ENCODE results near the gene JADE3.

JADE3 gene

DNA sequence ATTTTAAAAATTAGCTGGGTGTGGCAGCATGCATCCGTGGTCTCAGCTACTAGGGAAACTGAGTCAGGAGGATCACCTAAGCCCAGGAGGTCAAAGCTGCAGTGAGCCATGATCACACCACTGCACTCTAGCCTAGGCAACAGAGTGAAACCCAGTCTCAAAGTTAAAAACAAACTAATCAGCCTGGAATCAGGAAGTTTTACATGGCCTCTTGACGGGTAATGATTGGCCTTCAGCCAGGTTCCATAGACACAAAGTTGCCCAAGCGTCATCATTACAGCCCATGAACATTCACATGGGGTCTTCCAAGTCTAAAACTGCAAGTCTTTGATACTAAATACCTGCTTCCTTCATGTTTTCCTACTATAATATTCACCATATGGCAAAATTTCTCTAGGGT, 156.0 kb downstream of the JADE3 start:
- H3K27ac ChIP-seq: no peak overlapping the region
- TF ChIP-seq, protein P1, sequence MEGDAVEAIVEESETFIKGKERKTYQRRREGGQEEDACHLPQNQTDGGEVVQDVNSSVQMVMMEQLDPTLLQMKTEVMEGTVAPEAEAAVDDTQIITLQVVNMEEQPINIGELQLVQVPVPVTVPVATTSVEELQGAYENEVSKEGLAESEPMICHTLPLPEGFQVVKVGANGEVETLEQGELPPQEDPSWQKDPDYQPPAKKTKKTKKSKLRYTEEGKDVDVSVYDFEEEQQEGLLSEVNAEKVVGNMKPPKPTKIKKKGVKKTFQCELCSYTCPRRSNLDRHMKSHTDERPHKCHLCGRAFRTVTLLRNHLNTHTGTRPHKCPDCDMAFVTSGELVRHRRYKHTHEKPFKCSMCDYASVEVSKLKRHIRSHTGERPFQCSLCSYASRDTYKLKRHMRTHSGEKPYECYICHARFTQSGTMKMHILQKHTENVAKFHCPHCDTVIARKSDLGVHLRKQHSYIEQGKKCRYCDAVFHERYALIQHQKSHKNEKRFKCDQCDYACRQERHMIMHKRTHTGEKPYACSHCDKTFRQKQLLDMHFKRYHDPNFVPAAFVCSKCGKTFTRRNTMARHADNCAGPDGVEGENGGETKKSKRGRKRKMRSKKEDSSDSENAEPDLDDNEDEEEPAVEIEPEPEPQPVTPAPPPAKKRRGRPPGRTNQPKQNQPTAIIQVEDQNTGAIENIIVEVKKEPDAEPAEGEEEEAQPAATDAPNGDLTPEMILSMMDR (conservative IDR thresholded peaks at IDR 0.05): no peak

DNA sequence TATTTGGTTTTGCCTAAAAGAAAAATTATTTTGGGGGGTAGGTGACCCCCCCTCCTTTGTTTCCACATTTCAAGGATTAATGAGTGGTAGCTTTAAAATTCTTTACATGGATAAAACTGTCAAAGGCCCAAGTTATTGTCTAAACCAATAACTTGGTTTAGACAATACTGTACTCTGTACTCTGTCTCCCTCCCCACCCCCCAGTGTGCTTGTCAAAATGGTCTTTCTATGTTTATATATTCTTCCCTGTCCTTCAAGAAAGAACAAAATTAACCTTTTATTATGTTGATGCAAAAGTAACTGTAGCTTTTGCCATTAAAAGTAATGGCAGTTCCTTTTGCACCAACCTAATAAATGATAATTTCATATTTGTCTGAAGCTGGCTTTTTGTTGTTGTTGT, 156.5 kb downstream of the JADE3 start:
- no peak overlapping the region for H3K27ac ChIP-seq
- TF ChIP-seq, protein P1 (conservative IDR thresholded peaks at IDR 0.05): no peak

DNA sequence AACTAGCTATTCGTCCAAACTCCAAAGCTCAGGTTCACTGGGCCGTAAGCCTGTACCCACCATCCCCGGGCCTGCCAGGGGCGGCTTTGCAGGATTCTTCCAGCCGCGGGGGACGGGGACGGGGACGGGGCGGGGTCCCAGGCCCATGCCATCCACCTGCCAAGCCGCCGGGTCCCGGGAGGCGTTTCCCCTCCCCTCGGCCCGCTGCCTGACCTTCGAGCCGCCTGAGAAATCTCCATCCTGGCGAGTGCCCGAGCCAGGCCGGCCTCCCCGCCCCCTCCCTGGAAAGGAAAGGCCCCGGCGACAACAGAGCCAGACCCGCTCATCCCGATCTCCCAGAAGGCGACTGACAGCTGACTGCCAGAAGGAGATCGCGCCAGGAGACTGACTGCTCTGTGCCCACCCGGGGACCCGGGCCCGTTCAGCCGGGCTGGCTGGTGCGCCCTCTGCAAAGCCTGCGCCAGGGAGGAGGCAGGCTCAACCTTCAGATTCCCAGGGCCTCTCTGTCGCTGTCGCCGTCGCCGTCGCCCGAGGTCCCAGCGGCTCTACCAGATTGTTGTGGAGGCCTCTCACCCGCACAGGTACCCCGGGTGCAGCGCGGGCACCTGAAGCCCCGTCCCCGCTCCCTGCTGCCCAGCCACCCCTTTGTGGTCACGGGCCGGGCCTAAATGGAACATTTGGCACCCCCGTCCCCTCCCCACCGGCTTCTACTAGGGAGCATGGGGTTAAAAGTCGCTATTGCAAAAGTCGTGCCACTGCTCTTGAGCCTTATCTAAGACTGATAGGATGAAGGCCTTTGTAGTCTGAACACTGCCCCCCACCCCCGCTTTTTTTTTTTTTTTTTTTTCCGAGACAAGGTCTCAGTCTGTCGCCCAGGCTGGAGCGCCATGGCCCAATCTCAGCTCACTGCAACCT, 166.2 kb downstream of the JADE3 start, which contains the start of gene RGN:
Gene RGN, plus strand, starts transcription at position 315 of the 915 bp plus-strand sequence. CDS start 2,702 bp downstream, outside the sequence.
- H3K27ac ChIP-seq: no peak within 1 kb of the TSS
- TF ChIP-seq, protein P1 (conservative IDR thresholded peaks at IDR 0.05): no peak

DNA sequence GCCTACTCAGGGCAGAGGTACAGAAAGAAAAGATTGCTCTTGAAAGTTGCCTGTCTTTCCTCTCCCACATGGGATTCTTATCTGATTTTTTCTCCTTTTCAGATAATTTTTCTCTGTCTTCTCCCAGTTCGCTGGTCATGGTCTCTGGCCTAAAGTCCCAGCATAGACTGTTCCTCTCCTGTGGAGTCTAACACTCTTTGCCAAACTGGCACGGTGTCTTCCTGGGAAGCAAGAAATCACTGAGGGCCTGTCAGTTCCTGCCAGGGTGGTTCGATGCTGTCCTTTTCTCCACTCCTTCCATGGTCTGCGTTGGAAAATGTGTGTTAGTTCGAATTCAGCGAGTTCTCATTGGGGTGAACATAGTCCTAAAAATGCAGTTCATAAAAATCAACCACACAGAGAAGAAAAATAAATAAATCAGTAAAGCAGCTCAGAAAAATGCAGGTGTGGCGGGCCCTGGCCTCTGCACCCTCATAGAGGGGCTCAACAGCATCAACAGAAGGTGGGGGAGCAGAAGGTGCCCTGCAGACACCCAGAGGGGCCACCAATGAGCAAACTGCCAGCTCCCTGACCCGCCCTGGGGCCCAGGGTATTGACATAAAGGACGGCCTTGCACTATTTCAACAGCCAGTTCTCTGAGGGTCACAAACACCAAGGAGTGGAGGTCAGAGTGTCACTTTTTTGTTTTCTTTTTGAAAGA, 168.1 kb downstream of the JADE3 start:
- TF ChIP-seq, protein P1 (conservative IDR thresholded peaks at IDR 0.05): no peak
- H3K27ac ChIP-seq: no peak overlapping the region

GRCh38 chrX:47080915-47081236, 168.7 kb downstream of the JADE3 start:
- no peak overlapping the region for H3K27ac ChIP-seq
- TF ChIP-seq, protein P1 (conservative IDR thresholded peaks at IDR 0.05): no peak

DNA sequence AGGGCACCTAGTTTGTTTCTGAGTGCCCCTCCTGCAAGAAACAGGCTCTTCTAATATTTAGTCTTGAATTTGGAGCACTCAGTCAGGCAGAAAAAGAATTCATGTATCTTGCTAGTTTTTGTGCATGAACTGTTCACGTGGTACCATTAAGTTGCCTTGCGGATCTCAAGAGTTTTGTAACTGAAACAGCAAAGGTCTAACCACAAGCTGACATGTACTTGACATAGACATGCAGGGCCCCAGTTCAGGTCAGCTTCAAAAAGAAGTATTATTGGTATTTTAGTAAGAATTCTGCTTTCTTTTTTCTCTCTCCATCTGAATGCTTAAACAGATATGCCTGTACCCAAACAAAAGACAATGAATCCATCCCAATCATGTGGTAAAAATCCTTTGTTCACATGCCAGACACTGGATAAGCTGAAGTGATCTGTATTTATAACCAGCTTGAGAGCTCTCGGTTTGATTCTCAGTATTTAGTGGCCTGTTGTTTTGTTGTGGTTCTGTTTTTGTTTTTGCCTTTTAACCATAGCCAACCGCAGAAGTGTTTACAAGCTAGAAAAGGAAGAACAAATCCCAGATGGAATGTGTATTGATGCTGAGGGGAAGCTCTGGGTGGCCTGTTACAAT, 179.0 kb downstream of the JADE3 start:
- peak overlapping the region; percentile 44; the same call in 1 of the 2 replicates for H3K27ac ChIP-seq
- TF ChIP-seq, protein P1 (conservative IDR thresholded peaks at IDR 0.05): no peak

- peak overlapping the region; percentile 44; the same call in 1 of the 2 replicates for H3K27ac ChIP-seq
- TF ChIP-seq, protein P1 (conservative IDR thresholded peaks at IDR 0.05): peak; percentile 70
Observed at GRCh38 chrX:47093248-47093647, 181.0 kb downstream of the JADE3 start.

Data from VCaP (cell line).